ENCODE data around the gene NMT1.

Gene NMT1

GRCh38 chr17:45150911-45151809 lies 90.0 kb downstream of the NMT1 start:
- DNase-seq (ENCODE audit: low read depth) = no peak

- DNase-seq (ENCODE audit: low read depth) = no peak
Measured at GRCh38 chr17:45155029-45155428, 93.9 kb downstream of the NMT1 start.

- no peak for DNase-seq (ENCODE audit: low read depth)
Measured at GRCh38 chr17:45155483-45155882, 94.4 kb downstream of the NMT1 start.

- no peak for DNase-seq (ENCODE audit: low read depth)
Measured at GRCh38 chr17:45156242-45156641, 95.1 kb downstream of the NMT1 start.

Data from GM04504 (cell line).